Astrocyte of the spinal cord (primary cell): ENCODE results near the gene RIPOR3.
"Not testable (repeated sequence)": the region's sequence is repeated elsewhere in the genome, so short reads cannot be mapped to it uniquely, and the experiment has no call there.

ENCODE experiments used
- DNase-seq: peaks from one replicate; pipeline ENCODE4 v3.0.0; 2011; ENCODE audit warnings: low read depth, low spot score
- H3K4me3 ChIP-seq: 2 replicates; pipeline ENCODE4 v1.5.1; 2011; ENCODE audit warnings: low read depth, mild to moderate bottlenecking, low read length, moderate library complexity
- in situ Hi-C: cut with HindIII; loops from 2 replicates; pipeline ENCODE4 v1.10.0; 2017; ENCODE audit warnings: low sequenced_read_pairs
- TF ChIP-seq, protein P1 (sequence below): IDR thresholded peaks from 2 replicates; pipeline ENCODE4 v1.5.1; 2012; ENCODE audit warnings: low read depth, mild to moderate bottlenecking, low read length, inconsistent platforms

The RIPOR3 gene

DNA sequence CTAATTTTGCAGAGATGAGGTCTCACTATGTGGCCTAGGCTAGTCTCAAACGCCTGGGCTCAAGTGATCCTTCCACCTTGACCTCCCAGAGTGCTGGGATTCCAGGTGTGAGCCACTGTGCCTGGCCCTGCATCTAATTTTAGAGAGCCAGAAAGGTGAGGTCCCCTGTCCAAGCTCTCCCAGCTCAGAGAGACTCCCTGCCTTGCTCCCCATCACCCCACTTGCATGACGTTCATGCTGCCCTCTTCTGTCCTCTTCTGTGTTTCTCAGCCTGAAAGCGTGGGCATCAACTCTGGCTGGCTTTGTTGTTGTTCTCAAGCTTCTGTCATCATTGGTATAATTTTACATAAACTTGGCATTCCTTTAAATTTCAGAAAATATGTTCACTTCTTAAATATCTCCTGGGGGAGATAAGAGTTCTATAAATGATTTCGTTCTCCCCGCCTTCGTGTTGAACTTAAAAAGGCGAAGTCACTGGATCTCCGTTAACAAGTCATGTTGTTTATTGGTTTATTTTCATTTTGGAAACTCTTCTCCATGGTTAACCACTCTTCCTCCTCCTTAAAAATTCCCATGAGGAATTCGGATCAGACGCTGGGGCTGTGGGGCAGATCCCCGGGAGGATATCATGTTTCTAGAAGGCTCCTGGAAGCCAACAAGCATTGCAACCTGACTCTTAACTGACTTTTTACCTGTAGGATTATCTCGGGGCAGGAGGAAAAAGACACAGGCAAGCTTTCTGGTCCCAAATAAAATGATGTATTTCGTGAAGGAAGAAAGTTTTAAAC, 26.8 kb upstream of the RIPOR3 start:
- TF ChIP-seq, protein P1, sequence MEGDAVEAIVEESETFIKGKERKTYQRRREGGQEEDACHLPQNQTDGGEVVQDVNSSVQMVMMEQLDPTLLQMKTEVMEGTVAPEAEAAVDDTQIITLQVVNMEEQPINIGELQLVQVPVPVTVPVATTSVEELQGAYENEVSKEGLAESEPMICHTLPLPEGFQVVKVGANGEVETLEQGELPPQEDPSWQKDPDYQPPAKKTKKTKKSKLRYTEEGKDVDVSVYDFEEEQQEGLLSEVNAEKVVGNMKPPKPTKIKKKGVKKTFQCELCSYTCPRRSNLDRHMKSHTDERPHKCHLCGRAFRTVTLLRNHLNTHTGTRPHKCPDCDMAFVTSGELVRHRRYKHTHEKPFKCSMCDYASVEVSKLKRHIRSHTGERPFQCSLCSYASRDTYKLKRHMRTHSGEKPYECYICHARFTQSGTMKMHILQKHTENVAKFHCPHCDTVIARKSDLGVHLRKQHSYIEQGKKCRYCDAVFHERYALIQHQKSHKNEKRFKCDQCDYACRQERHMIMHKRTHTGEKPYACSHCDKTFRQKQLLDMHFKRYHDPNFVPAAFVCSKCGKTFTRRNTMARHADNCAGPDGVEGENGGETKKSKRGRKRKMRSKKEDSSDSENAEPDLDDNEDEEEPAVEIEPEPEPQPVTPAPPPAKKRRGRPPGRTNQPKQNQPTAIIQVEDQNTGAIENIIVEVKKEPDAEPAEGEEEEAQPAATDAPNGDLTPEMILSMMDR, result no peak
- in situ Hi-C loops, result no loop called here
- H3K4me3 ChIP-seq, result no peak overlapping the region

DNA sequence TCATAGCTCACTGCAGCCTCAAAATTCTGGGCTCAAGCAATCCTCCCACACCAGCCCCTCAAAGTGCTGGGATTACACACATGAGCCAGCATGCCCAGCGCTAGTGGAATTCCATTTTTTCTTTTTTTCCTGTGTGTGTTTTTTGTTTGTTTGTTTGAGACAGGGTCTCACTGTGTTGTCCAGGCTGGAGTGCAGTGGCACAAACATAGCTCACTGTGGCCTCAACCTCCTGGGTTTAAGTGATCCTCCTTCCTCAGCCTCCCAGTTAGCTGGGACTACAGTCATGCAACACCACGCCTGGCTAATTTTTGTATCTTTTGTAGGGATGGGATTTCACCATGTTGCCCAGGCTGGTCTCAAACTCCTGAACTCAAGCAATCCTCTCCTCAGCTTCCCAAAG, 26.0 kb upstream of the RIPOR3 start:
- TF ChIP-seq, protein P1, result no peak
- DNase-seq, result no peak
- in situ Hi-C loops, result no loop called here
- H3K4me3 ChIP-seq, result no peak overlapping the region

More for the DNA sequence above, 26.8 kb upstream of the RIPOR3 start:
- no peak for DNase-seq

DNA sequence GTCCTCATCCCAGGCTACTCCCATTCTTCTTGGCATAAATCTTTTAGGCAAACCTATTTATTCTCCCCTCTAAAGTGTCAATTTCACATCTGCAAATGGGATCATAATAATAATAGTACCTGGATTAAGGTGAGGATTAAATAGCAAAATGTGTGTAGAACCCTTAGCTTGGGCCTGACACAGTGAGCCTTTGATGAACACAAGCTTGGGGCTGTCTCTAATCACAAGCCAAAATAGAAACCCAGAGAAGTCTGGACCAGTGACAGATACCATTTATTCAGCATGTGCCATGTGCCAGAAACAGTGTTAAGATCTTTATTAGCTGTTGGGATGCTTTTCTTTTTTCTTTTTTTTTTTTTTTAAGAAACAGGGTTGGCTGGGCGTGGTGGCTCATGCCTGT, 25.2 kb upstream of the RIPOR3 start:
- no peak for DNase-seq
- H3K4me3 ChIP-seq, result no peak overlapping the region
- TF ChIP-seq, protein P1, result no peak
- in situ Hi-C loops, result no loop called here

- in situ Hi-C loops, result no loop called here
These were observed 24.4 kb upstream of the RIPOR3 start for GRCh38 chr20:50715694-50716093.

DNA sequence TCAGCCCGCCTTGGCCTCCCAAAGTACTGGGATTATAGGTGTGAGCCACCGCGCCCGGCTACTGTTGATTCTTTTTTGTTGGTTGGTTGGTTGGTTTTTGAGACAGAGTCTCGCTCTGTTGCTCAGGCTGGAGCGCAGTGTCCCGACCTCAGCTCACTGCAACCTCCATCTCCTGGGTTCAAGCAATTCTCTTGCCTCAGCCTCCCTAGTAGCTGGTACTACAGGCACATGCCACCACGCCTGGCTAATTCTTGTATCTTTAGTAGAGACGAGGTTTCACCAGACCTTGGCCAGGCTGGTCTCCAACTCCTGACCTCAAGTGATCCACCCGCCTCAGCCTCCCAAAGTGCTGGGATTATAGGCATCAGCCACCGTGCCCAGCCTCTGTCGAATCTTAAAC, 23.1 kb upstream of the RIPOR3 start:
- in situ Hi-C loops, H3K4me3 ChIP-seq: not testable (repeated sequence)

More at GRCh38 chr20:50715694-50716093, 24.4 kb upstream of the RIPOR3 start:
- TF ChIP-seq, protein P1, result no peak
- H3K4me3 ChIP-seq, result no peak overlapping the region
- DNase-seq, result no peak

GRCh38 chr20:50713657-50714101, 22.3 kb upstream of the RIPOR3 start:
- DNase-seq, result peak; percentile 41
- in situ Hi-C loops, result no loop called here
- TF ChIP-seq, protein P1, result peak; percentile 60
- H3K4me3 ChIP-seq, result no peak overlapping the region

More for the DNA sequence above, 23.1 kb upstream of the RIPOR3 start:
- not testable (repeated sequence) for DNase-seq
